ENCODE results near the gene RMC1.

- TF ChIP-seq SP1 (IDR thresholded peaks at IDR 0.05; ENCODE audit: low read depth): no peak
- no peak for TF ChIP-seq EZH2 (IDR thresholded peaks at IDR 0.05)
- no peak for TF ChIP-seq EGR1 (IDR thresholded peaks at IDR 0.05; ENCODE audit: low read depth)
- TF ChIP-seq MAX (IDR thresholded peaks at IDR 0.05): no peak
- no peak for TF ChIP-seq ZFX (IDR thresholded peaks at IDR 0.05)
- TF ChIP-seq POLR2A (IDR thresholded peaks at IDR 0.05; ENCODE audit: borderline replicate concordance, extremely low read depth, insufficient read depth, insufficient read length): no peak
- TF ChIP-seq CTCF (IDR thresholded peaks at IDR 0.05 in 2 of 3, conservative IDR thresholded peaks at IDR 0.05 in 1 of 3; ENCODE audit: borderline replicate concordance in 1 of 3, insufficient read depth in 1 of 3, low read depth in 2 of 3, low read length in 2 of 3): no peak
Measured at GRCh38 chr18:23501626-23502025, 1.7 kb upstream of the RMC1 start.

All from HCT116 (cell line).